SU-DHL-6 (cell line): Measurements from ENCODE around the gene KCNC4.

Experiments
- H2AFZ ChIP-seq: fragments of 200-600 bp; sonication (generic); 2 replicates; pipeline ENCODE4 v1.6.1; 2014; ENCODE audit warnings: low read depth, mild to moderate bottlenecking, moderate library complexity, mixed read lengths, antibody characterized with exemption, low read length; ENCODE audit not compliant: severe bottlenecking
- H3F3A ChIP-seq: fragments of 200-600 bp; shearing (Covaris generic); 2 replicates; pipeline ENCODE4 v1.6.0; 2016; ENCODE audit warnings: antibody characterized with exemption, mild to moderate bottlenecking; ENCODE audit not compliant: insufficient read depth
- H3K27ac ChIP-seq: fragments of 200-600 bp; sonication (generic); 2 replicates; pipeline ENCODE4 v1.5.1; 2016; ENCODE audit warnings: low read depth, mild to moderate bottlenecking, low read length, moderate library complexity, mixed read lengths
- H3K27me3 ChIP-seq: fragments of 200-600 bp; sonication (generic), shearing (Covaris generic); 2 replicates; pipeline ENCODE4 v1.6.0; 2014; ENCODE audit warnings: mild to moderate bottlenecking, low read length
- H3K36me3 ChIP-seq: fragments of 200-600 bp; sonication (generic); 2 replicates; pipeline ENCODE4 v1.6.1; 2014; ENCODE audit warnings: mild to moderate bottlenecking, low read length, mixed read lengths
- H3K4me2 ChIP-seq: fragments of 300-600, 200-600 bp; shearing (Covaris generic), sonication (generic); 2 replicates; pipeline ENCODE4 v1.6.0; 2014; ENCODE audit warnings: low read length, low read depth, mild to moderate bottlenecking; ENCODE audit not compliant: poor library complexity, severe bottlenecking
- H3K4me3 ChIP-seq: fragments of 200-600 bp; sonication (generic); 2 replicates; pipeline ENCODE4 v1.5.1; 2014; ENCODE audit warnings: antibody characterized with exemption, low read length, mild to moderate bottlenecking, mixed read lengths; ENCODE audit not compliant: insufficient read depth, poor library complexity, severe bottlenecking
- H3K79me2 ChIP-seq: fragments of 200-600 bp; sonication (generic); 2 replicates; pipeline ENCODE4 v1.6.1; 2014; ENCODE audit warnings: mild to moderate bottlenecking, low read length, moderate library complexity; ENCODE audit not compliant: insufficient read depth
- H3K9ac ChIP-seq: fragments of 200-600 bp; sonication (generic); 2 replicates; pipeline ENCODE4 v1.7.0; 2014; ENCODE audit warnings: mild to moderate bottlenecking, low read length
- H3K9me2 ChIP-seq: fragments of 200-600 bp; sonication (generic); replicated peaks from 2 replicates; pipeline ENCODE4 v1.6.1; 2014; ENCODE audit warnings: low read length; ENCODE audit not compliant: insufficient read depth
- H3K9me3 ChIP-seq: fragments of 200-600 bp; sonication (generic); 2 replicates; pipeline ENCODE4 v1.6.1; 2014; ENCODE audit warnings: low read length, mixed read lengths; ENCODE audit not compliant: insufficient read depth
- H4K20me1 ChIP-seq: fragments of 200-600 bp; sonication (generic); 2 replicates; pipeline ENCODE4 v1.6.1; 2014; ENCODE audit warnings: low read depth, mild to moderate bottlenecking, antibody characterized with exemption, low read length, moderate library complexity, mixed read lengths
- EZH2phosphoT487 ChIP-seq: fragments of 200-600 bp; sonication (generic), shearing (Covaris generic); conservative IDR thresholded peaks from 2 replicates; pipeline ENCODE4 v1.6.1; 2018; ENCODE audit warnings: mild to moderate bottlenecking, antibody characterized with exemption, low read length, moderate library complexity, mixed read lengths
- TF ChIP-seq, protein P1 (sequence below): fragments of 200-600 bp; sonication (generic); IDR thresholded peaks from one replicate; pipeline ENCODE4 v1.5.1; 2017; ENCODE audit warnings: antibody characterized with exemption, mild to moderate bottlenecking, low read length, moderate library complexity; ENCODE audit not compliant: insufficient read depth, poor library complexity, severe bottlenecking

KCNC4 gene

GRCh38 chr1:110184446-110184845 is 25.7 kb upstream of the KCNC4 start:
- Histone ChIP-seq H3K27ac (no peak overlapping the region), H3K27me3 (no peaks in the 10 kb centered on the region), H3K9me3 (no peaks in the 10 kb centered on the region), H2AFZ (no peak overlapping the region), H3K4me2 (no peak overlapping the region), H3K9ac (no peak overlapping the region), H3K9me2 (no peaks in the 10 kb centered on the region), H3F3A (no peaks in the 10 kb centered on the region), H3K4me3 (no peak overlapping the region), H3K36me3 (no peaks in the 10 kb centered on the region), H3K79me2 (no peaks in the 10 kb centered on the region), H4K20me1 (no peaks in the 10 kb centered on the region)
- TF ChIP-seq, protein P1, sequence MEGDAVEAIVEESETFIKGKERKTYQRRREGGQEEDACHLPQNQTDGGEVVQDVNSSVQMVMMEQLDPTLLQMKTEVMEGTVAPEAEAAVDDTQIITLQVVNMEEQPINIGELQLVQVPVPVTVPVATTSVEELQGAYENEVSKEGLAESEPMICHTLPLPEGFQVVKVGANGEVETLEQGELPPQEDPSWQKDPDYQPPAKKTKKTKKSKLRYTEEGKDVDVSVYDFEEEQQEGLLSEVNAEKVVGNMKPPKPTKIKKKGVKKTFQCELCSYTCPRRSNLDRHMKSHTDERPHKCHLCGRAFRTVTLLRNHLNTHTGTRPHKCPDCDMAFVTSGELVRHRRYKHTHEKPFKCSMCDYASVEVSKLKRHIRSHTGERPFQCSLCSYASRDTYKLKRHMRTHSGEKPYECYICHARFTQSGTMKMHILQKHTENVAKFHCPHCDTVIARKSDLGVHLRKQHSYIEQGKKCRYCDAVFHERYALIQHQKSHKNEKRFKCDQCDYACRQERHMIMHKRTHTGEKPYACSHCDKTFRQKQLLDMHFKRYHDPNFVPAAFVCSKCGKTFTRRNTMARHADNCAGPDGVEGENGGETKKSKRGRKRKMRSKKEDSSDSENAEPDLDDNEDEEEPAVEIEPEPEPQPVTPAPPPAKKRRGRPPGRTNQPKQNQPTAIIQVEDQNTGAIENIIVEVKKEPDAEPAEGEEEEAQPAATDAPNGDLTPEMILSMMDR, result no peak
- TF ChIP-seq EZH2phosphoT487, result no peak

DNA sequence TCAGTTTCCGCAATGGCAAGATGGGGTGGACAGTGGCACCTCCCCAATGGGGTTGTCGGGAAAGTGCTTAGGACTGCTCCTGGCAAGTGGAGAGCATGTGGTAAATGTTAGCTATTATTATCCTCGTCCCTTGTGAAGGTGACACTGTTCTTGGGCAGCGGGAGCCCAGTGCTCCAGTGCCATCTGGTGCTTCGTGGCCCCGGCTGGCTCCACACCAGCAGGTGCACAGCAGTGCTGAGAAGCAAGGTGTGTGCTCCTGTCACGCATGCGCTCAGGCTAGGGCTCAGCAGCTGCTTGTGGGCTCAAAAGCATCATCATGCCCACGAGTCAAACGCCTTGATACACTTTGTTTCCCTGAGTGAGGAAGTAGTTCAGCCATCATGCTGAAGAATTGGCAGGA is 24.9 kb upstream of the KCNC4 start:
- H3K27me3 ChIP-seq, result no peaks in the 10 kb centered on the region

GRCh38 chr1:110186558-110186957 is 23.6 kb upstream of the KCNC4 start:
- no peak overlapping the region for H3K4me2 ChIP-seq
- H3K27ac ChIP-seq, result no peak overlapping the region
- no peak overlapping the region for H3K9ac ChIP-seq
- no peak overlapping the region for H3K4me3 ChIP-seq
- H3K9me2 ChIP-seq, result no peaks in the 10 kb centered on the region
- H3K36me3 ChIP-seq, result no peaks in the 10 kb centered on the region
- no peaks in the 10 kb centered on the region for H3K27me3 ChIP-seq
- H3F3A ChIP-seq, result no peaks in the 10 kb centered on the region
- H3K9me3 ChIP-seq, result no peaks in the 10 kb centered on the region
- TF ChIP-seq EZH2phosphoT487, result no peak
- TF ChIP-seq, protein P1, result no peak
- no peak overlapping the region for H2AFZ ChIP-seq
- no peaks in the 10 kb centered on the region for H4K20me1 ChIP-seq
- no peaks in the 10 kb centered on the region for H3K79me2 ChIP-seq

More for the DNA sequence above, 24.9 kb upstream of the KCNC4 start:
- Histone ChIP-seq H3K9me2 (no peaks in the 10 kb centered on the region), H3K4me2 (no peak overlapping the region), H3K9me3 (no peaks in the 10 kb centered on the region), H3K27ac (no peak overlapping the region), H3F3A (no peaks in the 10 kb centered on the region), H4K20me1 (no peaks in the 10 kb centered on the region), H3K79me2 (no peaks in the 10 kb centered on the region), H3K4me3 (no peak overlapping the region), H3K9ac (no peak overlapping the region), H3K36me3 (no peaks in the 10 kb centered on the region), H2AFZ (no peak overlapping the region)
- TF ChIP-seq, protein P1, result no peak
- no peak for TF ChIP-seq EZH2phosphoT487
